NCI-H82 treated with DMSO at 0.1 percent for 48 hours (cell line): ENCODE data around the gene FREM3.
"Not testable (repeated sequence)": the region's sequence is repeated elsewhere in the genome, so short reads cannot be mapped to it uniquely, and the experiment has no call there.

Experiments
- DNase-seq: peaks from one replicate; lab custom pipeline; 2025; ENCODE audit not compliant: unreplicated experiment; lab: John Stamatoyannopoulos, UW

The FREM3 gene

DNA sequence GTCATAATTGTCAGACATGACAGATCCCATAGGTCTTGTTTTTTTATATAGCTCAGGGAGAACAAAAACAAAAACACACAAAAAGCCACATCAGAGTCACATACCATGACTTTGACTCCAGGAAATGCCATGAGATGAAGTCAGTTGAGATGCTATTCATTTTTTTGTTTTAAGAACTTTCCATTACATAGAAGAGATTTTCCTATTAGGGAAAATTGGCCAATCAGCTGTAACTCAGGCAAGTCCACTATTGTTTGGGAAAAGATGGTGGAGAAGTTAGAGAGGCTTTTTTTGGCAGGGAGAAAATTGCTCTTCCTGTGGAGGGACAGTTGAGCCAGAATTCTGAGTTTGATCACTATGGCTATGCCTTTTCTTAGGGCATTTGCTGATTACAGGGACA is 114.4 kb downstream of the FREM3 start:
- no peak for DNase-seq

DNA sequence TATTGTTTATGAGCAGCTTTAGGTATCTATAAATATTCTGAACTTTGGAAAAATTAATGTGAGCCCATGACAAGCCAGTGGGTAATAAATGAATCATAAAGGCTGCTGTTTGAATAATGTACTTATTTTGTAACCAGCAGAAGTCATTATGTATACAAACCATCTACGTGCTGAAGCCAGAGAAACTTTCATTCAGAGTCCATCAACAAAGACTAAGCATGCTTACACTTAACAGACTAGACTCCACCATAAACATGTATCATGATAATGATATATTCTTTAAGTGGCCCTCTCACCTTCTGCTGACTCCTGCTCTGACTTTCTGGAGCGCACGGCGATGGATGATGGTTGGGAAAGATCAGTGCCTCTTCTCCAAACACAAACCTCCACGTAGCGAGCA is 114.9 kb downstream of the FREM3 start:
- no peak for DNase-seq

DNA sequence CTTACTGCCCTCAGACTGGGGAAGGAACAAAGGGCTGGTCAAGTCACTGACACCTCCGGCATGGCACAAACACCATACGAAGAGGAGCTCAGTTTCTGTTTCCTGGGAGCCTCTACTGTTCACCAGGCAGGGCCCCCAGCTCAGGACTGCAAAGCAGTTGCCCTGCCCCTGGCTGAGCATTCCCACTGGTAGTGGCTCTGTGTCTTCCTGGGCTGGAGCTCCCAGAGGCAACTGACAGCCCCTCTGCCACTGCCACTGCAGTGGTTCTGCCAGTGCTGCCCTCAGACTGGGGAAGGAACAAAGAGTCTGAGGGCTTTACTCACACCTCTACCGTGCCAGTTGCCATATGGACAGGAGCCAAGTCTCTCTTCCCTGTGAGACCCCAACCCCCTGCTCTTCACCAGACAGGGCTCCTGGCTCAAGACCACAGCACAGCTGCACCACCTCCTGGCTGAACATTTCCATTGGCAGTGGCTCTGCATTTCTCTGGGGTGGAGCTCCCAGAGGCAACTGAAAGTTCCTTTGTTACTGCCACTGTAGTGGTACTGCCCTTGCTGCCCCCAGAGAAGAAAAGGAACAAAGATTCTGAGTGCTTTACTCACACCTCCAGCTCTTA is 119.0 kb downstream of the FREM3 start:
- DNase-seq: no peak

DNA sequence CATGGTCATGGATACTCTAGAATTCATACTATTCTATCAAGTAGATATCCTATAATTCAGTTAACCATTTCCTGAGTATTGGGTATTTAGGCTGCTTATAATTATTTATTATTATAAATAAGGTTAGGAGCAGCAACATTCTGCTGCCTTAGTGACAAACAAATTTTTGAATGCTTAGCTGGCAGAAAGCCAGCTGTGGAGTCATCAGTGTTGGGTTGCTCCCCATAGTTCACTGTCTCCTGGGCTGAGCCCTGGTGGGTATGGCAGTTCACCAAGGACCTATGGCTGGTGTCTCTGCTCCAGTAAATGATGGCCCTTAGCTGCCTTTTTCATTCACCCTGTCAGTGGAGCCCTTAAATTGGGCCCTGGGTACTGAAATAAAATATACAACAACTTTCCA is 125.1 kb downstream of the FREM3 start:
- no peak for DNase-seq

DNA sequence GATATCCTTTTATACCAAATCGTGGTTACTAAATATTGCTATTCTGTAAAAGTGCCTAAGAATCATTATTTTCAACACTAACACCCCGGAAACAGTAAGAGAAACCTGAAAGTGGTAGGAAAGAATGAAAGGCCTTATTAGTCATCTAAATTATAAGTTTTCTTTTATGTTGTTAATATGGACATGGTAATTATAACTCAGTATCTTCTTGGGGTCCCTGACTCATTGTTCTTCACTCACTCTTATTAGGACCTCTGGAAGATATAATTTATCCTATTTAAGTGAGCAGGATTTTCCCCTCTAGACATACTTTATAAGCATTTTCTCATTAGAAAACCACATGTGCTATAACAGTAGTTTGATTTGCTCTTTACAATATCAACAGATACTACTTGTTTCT is 136.0 kb downstream of the FREM3 start:
- no peak for DNase-seq

DNA sequence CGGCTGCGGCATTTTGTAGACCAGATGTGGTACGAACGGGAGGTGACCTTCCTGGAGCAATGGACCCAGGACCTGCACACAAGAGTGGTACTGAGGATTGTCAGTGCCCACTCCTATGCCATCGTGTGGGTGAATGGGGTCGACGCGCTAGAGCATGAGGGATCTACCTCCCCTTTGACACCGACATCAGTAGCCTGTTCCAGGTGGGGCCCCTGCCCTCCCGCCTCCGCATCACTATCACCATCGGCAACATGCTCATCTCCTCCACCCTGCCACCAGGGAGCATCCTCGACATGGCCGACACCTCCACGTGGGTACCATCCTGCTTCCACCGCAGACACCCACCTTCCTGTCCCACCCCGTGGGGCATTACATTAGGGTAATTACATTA is 140.7 kb downstream of the FREM3 start:
- no peak for DNase-seq

DNA sequence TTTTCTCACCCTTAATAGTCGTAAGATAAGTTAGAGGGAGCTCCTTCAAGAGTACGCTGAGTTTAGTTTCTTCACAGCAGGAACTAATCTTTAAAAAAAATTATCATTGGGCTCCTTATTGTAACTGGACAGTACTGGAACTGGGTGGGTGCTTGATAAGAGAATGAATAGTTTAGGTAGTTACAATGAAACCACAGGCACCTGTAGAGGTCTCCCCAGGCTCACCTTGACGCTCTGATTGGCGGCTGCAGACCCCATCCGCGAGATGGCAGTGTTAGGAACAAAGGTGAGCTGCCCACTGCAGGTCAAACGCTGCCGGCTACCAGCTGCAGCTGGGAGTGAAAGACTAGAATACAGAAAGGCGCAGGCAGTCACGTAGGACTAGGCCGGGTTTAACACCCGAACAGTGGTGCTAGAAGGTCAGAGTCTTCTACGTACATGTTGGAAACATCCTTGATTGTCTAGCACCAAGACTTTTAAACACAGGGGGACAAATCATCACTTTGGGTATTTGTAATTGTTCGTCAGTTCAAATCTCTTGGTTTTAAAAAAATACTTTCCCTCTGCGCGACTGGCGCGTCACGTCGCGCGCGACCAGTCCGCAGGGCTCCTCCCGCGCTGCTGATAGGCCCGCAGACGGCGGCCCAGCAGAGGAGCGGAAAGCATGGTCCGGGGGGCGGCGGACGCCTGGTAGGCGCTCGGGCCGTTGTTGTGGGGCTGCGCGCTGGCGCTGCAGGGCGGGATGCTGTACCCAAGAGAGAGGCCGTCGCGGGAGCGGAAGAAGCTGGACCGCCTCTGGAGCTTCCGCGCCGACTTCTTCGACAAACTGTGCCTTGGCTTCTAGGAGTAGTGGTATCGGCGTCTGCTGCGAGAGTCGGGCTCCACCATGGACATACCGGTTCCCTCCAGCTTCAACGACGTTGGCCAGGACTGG is 141.4 kb downstream of the FREM3 start:
- DNase-seq: peak; percentile 33

DNA sequence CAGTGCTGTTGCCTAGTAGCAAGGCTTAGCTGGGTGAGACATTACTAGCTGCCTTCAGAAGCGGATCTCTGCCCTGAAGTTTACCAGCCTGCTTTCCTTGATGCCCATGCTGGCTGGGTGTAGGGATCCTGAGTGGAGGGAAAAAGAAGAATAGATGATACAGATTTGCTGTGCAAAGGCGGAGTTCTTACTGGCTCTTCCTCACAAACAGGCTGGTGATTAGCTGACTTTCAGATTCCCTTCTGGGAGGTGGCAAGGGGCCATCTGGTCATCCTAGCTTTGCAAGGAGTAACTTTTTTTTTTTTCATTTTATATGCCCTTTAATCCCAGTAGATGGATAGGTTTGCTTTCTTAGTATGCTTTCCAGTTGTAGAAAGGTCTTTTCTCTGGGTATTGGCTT is 142.2 kb downstream of the FREM3 start:
- no peak for DNase-seq

DNA sequence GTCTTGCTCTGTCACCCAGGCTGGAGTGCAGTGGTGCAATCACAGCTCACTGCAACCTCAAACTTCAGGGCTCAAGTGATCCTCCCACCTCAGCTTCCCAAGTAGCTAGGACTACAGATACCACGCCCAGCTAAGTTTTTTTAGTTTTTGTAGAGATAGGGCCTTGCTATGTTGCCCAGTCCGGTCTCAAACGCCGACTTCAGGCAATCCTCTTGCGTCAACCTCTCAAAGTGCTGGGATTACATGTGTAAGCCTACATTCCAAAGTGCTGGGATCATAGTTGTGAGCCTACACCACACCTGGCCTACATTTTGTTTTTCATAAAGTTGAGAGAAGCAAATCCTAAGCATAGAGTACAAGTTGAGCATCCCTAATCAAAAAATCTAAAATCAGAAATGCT is 144.8 kb downstream of the FREM3 start:
- no peak for DNase-seq

DNA sequence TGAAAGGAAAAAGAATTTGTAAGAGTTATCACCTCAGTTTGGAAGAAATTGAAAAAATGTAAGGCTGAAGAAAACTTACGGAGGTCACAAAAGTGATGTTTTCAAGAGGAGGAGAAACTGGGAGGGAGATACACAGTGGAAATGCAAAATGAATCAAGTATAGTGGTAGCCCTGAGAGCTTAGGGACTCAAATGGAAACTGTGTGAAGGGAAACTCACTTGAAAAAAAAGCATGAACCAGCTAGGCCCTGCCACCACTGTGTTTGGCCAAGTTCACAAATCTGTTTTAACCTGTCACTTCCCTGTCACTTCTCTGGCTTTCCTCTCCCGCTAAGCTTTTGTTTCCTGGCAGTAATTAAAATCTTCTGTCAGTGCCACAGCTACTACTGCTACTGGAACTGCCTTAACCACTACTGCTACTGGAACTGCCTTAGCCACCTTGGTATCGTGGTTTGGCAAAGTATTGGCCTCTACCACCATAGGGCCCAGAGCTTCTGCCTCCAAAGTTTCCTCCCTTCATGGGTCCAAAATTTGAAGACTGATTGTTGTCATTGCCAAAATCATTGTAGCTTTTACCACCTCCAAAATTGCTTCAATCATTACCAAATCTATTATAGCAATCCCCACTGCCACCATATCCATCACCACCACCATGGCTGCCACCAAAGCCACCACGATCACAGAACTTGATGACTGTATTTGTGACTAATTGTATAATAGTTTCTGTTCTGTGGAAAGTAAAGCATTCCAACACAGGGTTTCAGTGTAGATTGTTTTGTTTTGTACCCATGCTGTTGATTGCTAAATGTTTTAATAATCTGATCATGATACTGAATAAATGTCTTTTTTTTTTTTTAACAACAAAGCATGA is 145.5 kb downstream of the FREM3 start:
- DNase-seq: no peak

DNA sequence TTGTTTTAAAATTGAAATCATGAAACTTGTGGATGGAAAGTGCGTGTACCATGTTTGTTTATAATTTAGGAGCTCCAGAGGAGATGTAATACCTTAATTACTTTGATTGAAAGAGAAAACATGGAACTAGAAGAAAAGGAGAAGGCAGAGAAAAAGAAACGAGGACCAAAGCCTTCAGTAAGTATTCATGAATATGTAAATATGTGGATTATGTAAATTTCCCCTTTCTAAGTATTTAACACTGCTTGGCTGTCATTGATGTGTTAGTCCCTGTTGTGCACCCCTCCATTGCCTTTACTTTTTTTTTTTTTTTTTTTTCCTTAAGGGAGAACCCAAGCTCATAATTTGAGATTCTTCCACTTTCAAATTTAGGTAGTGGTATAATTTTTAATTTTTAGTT is 150.5 kb downstream of the FREM3 start:
- no peak for DNase-seq

DNA sequence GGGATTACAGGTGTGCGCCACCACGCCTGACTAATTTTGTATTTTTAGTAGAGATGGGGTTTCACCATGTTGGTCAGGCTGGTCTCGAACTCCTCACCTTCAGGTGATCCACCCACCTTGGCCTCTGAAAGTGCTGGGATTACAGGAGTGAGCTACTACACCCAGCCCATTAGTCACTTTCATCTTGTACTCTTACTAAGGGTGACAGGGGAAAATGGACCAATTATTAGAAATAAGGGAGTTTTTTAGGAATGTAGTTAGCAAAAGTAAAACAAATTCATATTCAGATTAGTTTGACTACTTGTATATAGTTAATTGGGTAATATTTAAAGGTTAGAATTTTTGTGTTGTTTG is 160.8 kb downstream of the FREM3 start:
- DNase-seq: no peak

DNA sequence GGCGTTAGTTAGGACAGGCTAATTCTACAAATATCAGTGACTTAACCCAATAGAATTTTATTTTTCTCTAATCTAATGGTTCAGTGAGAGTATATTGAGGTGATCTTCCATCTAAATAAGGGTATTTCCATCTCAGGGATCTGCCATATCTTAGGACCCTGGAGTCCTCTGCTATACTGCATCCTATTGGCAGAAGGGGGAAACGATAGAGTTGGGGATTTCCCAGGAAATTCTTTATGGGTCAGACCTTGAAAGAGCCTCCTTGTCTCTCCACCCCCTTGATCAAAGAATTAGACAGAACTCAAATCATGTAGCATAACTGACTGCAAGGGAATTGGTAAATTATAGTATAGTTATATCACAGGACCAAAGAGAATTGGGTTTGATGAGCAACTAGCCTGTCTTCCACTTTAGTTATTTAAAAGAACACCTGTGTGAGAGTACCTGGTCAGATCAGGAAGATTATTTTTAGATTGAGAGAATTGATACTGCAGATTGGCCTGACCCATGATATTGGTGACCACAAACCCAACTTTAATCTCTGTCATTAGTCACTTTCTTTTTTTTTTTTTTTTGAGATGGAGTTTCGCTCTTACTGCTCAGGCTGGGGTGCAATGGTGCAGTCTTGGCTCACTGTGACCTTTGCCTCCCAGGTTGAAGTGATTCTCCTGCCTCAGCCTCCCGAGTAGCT is 161.4 kb downstream of the FREM3 start:
- no peak for DNase-seq

DNA sequence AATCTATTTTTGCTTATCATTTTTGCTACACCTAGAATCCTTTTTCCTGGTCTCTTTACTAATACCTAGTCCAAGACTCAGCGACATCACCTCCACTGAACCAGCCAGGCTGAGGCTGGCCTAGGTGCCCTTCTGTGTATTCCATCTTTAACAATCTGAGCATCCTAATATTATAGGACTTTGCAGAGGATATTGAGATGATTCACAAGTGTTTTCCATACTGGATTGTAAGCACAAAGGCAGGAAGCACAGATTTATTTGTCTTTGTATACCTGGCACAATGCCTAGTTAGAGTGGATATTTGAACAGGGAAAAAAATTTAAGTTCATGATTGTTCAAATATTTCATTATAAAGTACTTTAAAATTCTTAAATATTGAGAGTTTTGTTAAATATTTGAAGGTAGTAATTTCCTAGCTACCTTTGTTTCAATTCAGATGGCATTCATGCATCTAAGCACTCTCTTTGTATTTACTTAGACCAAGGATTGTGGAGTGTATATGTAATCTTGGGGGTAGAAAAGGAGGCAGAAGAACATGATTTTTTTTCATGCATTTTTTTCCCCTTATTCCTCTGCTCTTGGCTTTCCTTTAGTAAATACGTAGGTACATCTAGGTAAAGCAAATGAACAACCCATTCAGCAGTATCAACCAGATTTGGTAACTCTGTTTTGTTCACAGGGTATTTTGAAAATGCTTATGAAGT is 168.5 kb downstream of the FREM3 start:
- no peak for DNase-seq

DNA sequence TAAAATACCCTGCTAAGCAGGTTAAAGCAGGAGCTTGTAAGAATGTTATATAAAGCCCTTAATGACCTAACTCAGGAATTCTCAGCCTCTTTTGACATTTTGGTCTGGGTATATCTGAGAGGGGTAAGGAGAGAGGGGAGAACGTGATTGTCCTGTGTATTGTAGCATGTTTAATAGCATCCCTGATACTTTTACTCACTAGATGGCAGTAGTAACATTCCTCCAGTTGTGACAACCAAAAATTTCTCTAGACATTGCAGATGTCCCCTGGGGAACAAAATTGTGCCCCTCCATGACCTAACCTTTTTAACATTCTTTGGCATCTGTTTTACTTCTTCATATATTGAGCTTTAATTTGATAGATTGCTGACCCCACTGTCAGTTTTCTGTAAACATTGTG is 169.1 kb downstream of the FREM3 start:
- DNase-seq: no peak

DNA sequence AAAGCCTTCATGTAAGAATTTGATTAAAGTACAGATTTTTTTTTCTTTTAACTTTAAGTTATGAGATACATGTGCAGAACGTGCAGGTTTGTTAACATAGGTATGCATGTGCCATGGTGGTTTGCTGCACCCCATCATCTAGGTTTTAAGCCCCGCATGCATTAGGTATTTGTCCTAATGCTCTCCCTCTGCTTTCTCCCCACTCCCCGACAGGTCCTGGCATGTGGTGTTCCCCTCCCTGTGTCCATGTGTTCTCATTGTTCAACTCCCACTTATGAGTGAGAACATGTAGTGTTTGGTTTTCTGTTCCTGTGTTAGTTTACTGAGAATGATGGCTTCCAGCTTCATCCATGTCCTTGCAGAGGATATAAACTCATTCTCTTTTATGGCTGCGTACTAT is 172.4 kb downstream of the FREM3 start:
- not testable (repeated sequence) for DNase-seq
